MM.1S (cell line): ENCODE measurements around the gene LIPK.

ENCODE experiments used
- DNase-seq: peaks from one replicate; pipeline ENCODE4 v3.0.0-alpha.2; 2015
- H2AFZ ChIP-seq: fragments of 300-600 bp; sonication (generic); 2 replicates; pipeline ENCODE4 v1.6.0; 2016; ENCODE audit warnings: antibody characterized with exemption, low read length
- H3F3A ChIP-seq: fragments of 300-600 bp; sonication (generic); 2 replicates; pipeline ENCODE4 v1.6.1; 2016; ENCODE audit warnings: mild to moderate bottlenecking, antibody characterized with exemption, low read length, moderate library complexity, mixed read lengths; ENCODE audit not compliant: insufficient read depth
- H3K27ac ChIP-seq: fragments of 300-600 bp; sonication (generic); 2 replicates; pipeline ENCODE4 v1.5.1; 2016; ENCODE audit warnings: mild to moderate bottlenecking, low read length
- H3K27me3 ChIP-seq: fragments of 300-600 bp; sonication (generic); replicated peaks from 2 replicates; pipeline ENCODE4 v1.6.0; 2016; ENCODE audit warnings: low read length; ENCODE audit not compliant: insufficient read depth
- H3K36me3 ChIP-seq: fragments of 300-600 bp; sonication (generic); replicated peaks from 2 replicates; pipeline ENCODE4 v1.6.1; 2016; ENCODE audit warnings: mild to moderate bottlenecking, low read length, mixed read lengths; ENCODE audit not compliant: insufficient read depth
- H3K4me1 ChIP-seq: fragments of 300-600 bp; sonication (generic); 2 replicates; pipeline ENCODE4 v1.6.1; 2016; ENCODE audit warnings: low read length, mixed read lengths
- H3K4me2 ChIP-seq: fragments of 300-600 bp; sonication (generic); 2 replicates; pipeline ENCODE4 v1.6.0; 2016; ENCODE audit warnings: low read depth, low read length
- H3K4me3 ChIP-seq: fragments of 300-600 bp; sonication (generic); 2 replicates; pipeline ENCODE4 v1.5.1; 2016; ENCODE audit warnings: low read length, mixed read lengths
- H3K79me2 ChIP-seq: fragments of 300-600 bp; sonication (generic); 2 replicates; pipeline ENCODE4 v1.6.1; 2016; ENCODE audit warnings: mixed run types, low read length, mixed read lengths
- H3K9ac ChIP-seq: fragments of 300-600 bp; sonication (generic); 2 replicates; pipeline ENCODE4 v1.6.1; 2016; ENCODE audit warnings: low read length, mixed read lengths
- H3K9me2 ChIP-seq: fragments of 300-600 bp; sonication (generic); replicated peaks from 2 replicates; pipeline ENCODE4 v1.6.1; 2016; ENCODE audit warnings: mild to moderate bottlenecking, low read length, mixed read lengths; ENCODE audit not compliant: insufficient read depth
- H3K9me3 ChIP-seq: fragments of 300-600 bp; sonication (generic); replicated peaks from 2 replicates; pipeline ENCODE4 v1.6.1; 2016; ENCODE audit warnings: mild to moderate bottlenecking, low read length, mixed read lengths; ENCODE audit not compliant: insufficient read depth
- H4K20me1 ChIP-seq: fragments of 300-600 bp; sonication (generic); 2 replicates; pipeline ENCODE4 v1.6.1; 2016; ENCODE audit warnings: mild to moderate bottlenecking, low read length, moderate library complexity, mixed read lengths; ENCODE audit not compliant: insufficient read depth
- CTCF ChIP-seq: fragments of 300-600 bp; sonication (generic); IDR thresholded peaks from 2 replicates; pipeline ENCODE4 v1.5.1; 2016; ENCODE audit warnings: antibody characterized with exemption, low read length, mixed read lengths
- EZH2 ChIP-seq: fragments of 300-600 bp; sonication (generic); optimal IDR thresholded peaks from 2 replicates; pipeline ENCODE3; 2017; ENCODE audit warnings: low read depth, mild to moderate bottlenecking, antibody characterized with exemption, low read length, mixed read lengths
- EZH2phosphoT487 ChIP-seq: fragments of 300-600 bp; sonication (generic); IDR thresholded peaks from 2 replicates; pipeline ENCODE4 v1.6.1; 2018; ENCODE audit warnings: antibody characterized with exemption, low read length

LIPK gene

DNA sequence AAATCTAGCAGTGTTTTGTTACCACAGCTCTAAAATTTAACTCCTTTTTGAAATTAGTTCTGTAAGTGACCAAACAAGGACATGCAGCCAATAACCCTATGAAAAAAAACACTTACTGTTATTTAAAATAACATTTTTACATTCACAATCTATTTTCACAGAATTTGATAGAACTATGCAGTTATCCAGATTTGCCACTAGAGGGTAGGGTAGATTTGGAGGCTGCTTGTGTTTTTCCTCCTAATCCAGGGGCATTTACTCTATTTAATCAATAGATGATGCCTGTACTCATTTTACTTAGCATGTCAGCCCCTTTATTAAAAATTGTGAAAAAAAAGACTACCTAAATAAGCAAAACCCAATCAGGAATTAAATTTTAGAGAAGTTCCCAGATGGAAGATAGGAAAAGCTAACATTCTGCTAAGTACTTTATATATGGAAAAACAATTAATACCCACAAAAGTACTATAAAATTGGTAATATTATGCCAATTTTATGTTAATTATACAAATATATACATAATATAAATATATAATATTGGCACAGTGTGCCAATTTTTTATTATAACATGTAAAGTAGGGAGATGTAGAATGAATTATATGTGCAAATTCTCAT lies 18.1 kb upstream of the LIPK start:
- Histone ChIP-seq H3K4me3 (no peak overlapping the region), H3K27ac (no peak overlapping the region), H3K9me2 (no peaks in the 10 kb centered on the region), H3K4me1 (no peaks in the 10 kb centered on the region), H3K79me2 (no peaks in the 10 kb centered on the region), H3K9me3 (no peaks in the 10 kb centered on the region), H3K9ac (no peak overlapping the region), H3K27me3 (no peaks in the 10 kb centered on the region), H3F3A (no peaks in the 10 kb centered on the region), H3K4me2 (no peak overlapping the region), H2AFZ (no peak overlapping the region), H3K36me3 (no peaks in the 10 kb centered on the region), H4K20me1 (no peaks in the 10 kb centered on the region)
- DNase-seq: peak; percentile 26
- no peak for TF ChIP-seq EZH2
- peak; percentile 72 for TF ChIP-seq CTCF

DNA sequence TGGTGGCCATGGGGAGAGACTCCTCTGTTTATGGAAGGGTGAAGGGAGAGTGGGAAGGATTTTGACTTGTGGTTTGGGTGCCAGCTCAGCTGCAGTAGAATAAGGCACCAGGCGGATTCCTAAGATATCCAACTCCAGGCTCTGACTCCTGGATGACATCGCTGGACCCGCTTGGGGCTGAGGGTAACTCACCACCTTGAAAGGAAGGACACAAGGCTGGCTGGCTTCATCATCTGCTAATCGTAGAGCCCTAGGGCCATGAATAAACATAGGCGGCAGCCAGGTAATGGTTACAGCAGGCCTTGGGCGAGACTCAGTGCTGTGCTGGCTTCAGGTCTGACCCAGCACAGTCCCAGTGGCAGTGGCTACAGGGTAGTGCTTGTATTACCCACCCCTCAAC lies 16.7 kb upstream of the LIPK start:
- no peaks in the 10 kb centered on the region for H3K36me3 ChIP-seq
- DNase-seq: no peak
- H2AFZ ChIP-seq: no peak overlapping the region
- TF ChIP-seq EZH2 (no peak), EZH2phosphoT487 (no peak), CTCF (no peak)
- H3K9me2 ChIP-seq: no peaks in the 10 kb centered on the region
- H3K9ac ChIP-seq: no peak overlapping the region
- H3K79me2 ChIP-seq: no peaks in the 10 kb centered on the region
- H3K4me3 ChIP-seq: no peak overlapping the region
- H3F3A ChIP-seq: no peaks in the 10 kb centered on the region
- H3K27ac ChIP-seq: no peak overlapping the region
- no peaks in the 10 kb centered on the region for H3K27me3 ChIP-seq
- H4K20me1 ChIP-seq: no peaks in the 10 kb centered on the region
- no peaks in the 10 kb centered on the region for H3K4me1 ChIP-seq
- no peak overlapping the region for H3K4me2 ChIP-seq
- H3K9me3 ChIP-seq: no peaks in the 10 kb centered on the region

DNA sequence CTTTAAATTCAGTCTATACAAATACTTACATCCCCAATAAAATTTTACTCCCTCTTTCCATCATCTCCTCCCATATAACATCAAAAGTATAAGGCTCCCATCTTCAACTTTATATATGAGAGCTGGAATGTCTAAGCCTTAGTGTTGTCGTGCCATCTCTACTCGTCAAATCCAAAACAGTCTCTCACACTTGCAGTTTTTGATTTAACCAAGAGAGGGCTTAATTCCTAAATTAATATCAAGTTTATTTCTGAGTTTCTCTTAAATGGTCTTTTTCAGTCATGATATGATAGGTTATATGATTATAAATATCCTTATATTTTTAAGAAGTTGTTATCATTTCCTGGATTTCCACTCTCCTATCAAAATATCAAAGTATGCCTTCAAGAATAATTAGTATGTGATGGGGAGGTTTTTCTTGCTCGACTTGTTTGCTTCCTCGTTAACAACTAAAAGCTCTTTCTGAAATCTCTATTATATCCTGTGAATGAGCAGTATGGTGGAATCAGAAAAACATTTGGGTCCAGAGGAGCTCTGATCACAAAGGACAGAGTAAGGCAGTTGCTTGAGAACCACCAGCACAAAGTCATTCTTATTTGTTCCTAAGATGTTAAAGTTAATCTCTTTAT lies 12.5 kb upstream of the LIPK start:
- Histone ChIP-seq H3F3A (no peaks in the 10 kb centered on the region), H4K20me1 (no peaks in the 10 kb centered on the region), H3K27ac (no peak overlapping the region), H3K9me3 (no peaks in the 10 kb centered on the region), H3K79me2 (no peaks in the 10 kb centered on the region), H3K27me3 (no peaks in the 10 kb centered on the region), H2AFZ (no peak overlapping the region), H3K4me1 (no peaks in the 10 kb centered on the region), H3K9ac (no peak overlapping the region), H3K4me2 (no peak overlapping the region), H3K4me3 (no peak overlapping the region), H3K9me2 (no peaks in the 10 kb centered on the region), H3K36me3 (no peaks in the 10 kb centered on the region)
- no peak for DNase-seq
- TF ChIP-seq EZH2 (no peak), EZH2phosphoT487 (no peak), CTCF (no peak)
